ENCODE results near the gene DPH1. TPM values are rescaled to one million over a fixed set of nuclear protein-coding genes. Genes with fewer than 3 reads are reported as not detected.
"Not testable (repeated sequence)": the region's sequence is repeated elsewhere in the genome, so short reads cannot be mapped to it uniquely, and the experiment has no call there.

The DPH1 gene
- total and polyA plus RNA-seq, 4 donors: 9.8 to 24.6 (median 19.4) TPM

- TF ChIP-seq REST (IDR thresholded peaks at IDR 0.05) (no peak), FOXA2 (IDR thresholded peaks at IDR 0.05) (no peak), GABPA (IDR thresholded peaks at IDR 0.05 in 1 of 2, conservative IDR thresholded peaks at IDR 0.05 in 1 of 2) (no peak), RAD21 (IDR thresholded peaks at IDR 0.05) (no peak), JUND (IDR thresholded peaks at IDR 0.05) (no peak)
Measured at GRCh38 chr17:2012499-2012898, 17.5 kb upstream of the DPH1 start (continued).

GRCh38 chr17:2013220-2013993, 16.5 kb upstream of the DPH1 start:
- not testable (repeated sequence) for H3K9me3 ChIP-seq (ENCODE audit: control insufficient read depth in 4 of 4, low read length in 3 of 4); H3K27me3 ChIP-seq (ENCODE audit: control insufficient read depth in 4 of 4, insufficient read depth in 4 of 4, low read length in 3 of 4); H3K27ac ChIP-seq (ENCODE audit: low read depth in 1 of 2, low read length in 2 of 2); DNase-seq (ENCODE audit: low spot score); H3K4me3 ChIP-seq (ENCODE audit: low read depth in 1 of 3, low read length in 3 of 3); H3K36me3 ChIP-seq (ENCODE audit: control insufficient read depth in 4 of 4, insufficient read depth in 3 of 4, low read depth in 1 of 4, low read length in 3 of 4); H3K9ac ChIP-seq (ENCODE audit: low read depth in 1 of 2, low read length in 2 of 2)
- WGBS: 97% methylated on average over 6 of the region's 6 CpGs
- H3K4me1 ChIP-seq (ENCODE audit: control insufficient read depth in 4 of 4, insufficient read depth in 4 of 4, low read length in 3 of 4): peaks cover 12 to 72% (median 36%) of the 10 kb centered on the region in 4 donors

DNA sequence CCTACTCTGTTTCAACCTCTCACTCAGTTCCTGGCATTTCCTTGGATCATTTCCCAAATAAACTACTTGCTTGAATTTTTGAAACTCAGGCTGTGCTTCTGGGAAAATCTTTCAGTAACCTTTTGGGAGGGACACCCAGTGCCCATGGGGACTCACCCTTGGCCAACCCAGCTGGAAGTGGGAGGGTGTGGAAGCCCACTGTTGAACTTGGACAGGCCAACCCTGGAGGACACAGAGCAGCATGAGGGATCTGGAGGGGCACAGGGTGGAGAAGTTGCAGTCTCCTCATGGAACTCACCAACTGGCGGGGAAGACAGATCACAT, 16.0 kb upstream of the DPH1 start:
- no peak for DNase-seq (ENCODE audit: low spot score)
- WGBS: 98% methylated on average over 1 of the region's 1 CpG
- TF ChIP-seq, protein P1, sequence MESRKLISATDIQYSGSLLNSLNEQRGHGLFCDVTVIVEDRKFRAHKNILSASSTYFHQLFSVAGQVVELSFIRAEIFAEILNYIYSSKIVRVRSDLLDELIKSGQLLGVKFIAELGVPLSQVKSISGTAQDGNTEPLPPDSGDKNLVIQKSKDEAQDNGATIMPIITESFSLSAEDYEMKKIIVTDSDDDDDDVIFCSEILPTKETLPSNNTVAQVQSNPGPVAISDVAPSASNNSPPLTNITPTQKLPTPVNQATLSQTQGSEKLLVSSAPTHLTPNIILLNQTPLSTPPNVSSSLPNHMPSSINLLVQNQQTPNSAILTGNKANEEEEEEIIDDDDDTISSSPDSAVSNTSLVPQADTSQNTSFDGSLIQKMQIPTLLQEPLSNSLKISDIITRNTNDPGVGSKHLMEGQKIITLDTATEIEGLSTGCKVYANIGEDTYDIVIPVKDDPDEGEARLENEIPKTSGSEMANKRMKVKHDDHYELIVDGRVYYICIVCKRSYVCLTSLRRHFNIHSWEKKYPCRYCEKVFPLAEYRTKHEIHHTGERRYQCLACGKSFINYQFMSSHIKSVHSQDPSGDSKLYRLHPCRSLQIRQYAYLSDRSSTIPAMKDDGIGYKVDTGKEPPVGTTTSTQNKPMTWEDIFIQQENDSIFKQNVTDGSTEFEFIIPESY (IDR thresholded peaks at IDR 0.05): no peak
- no peak for TF ChIP-seq FOXA1 (IDR thresholded peaks at IDR 0.05)
- TF ChIP-seq, protein P2, sequence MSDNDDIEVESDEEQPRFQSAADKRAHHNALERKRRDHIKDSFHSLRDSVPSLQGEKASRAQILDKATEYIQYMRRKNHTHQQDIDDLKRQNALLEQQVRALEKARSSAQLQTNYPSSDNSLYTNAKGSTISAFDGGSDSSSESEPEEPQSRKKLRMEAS (IDR thresholded peaks at IDR 0.05): no peak
- no peak for TF ChIP-seq CTCF (IDR thresholded peaks at IDR 0.05; ENCODE audit: low read depth, low read length, missing input control)
- TF ChIP-seq NR2F2 (IDR thresholded peaks at IDR 0.05): no peak
- TF ChIP-seq RXRA (IDR thresholded peaks at IDR 0.05): peak in 1 of 2 donors; percentile 71
- TF ChIP-seq RAD21 (IDR thresholded peaks at IDR 0.05): no peak
- peak; percentile 21 for TF ChIP-seq YY1 (IDR thresholded peaks at IDR 0.05)
- no peak for TF ChIP-seq HNF4G (IDR thresholded peaks at IDR 0.05)
- TF ChIP-seq, protein P3, sequence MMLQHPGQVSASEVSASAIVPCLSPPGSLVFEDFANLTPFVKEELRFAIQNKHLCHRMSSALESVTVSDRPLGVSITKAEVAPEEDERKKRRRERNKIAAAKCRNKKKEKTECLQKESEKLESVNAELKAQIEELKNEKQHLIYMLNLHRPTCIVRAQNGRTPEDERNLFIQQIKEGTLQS (IDR thresholded peaks at IDR 0.05): no peak
- TF ChIP-seq HNF4A (conservative IDR thresholded peaks at IDR 0.05): peak in 1 of 2 donors; percentile 33
- TF ChIP-seq TAF1 (conservative IDR thresholded peaks at IDR 0.05): no peak
- TF ChIP-seq GABPA (IDR thresholded peaks at IDR 0.05 in 1 of 2, conservative IDR thresholded peaks at IDR 0.05 in 1 of 2): no peak
- no peak for TF ChIP-seq JUND (IDR thresholded peaks at IDR 0.05)
- no peak for TF ChIP-seq REST (IDR thresholded peaks at IDR 0.05)
- no peak for TF ChIP-seq SP1 (IDR thresholded peaks at IDR 0.05)
- no peak for TF ChIP-seq EGR1 (IDR thresholded peaks at IDR 0.05; ENCODE audit: low read depth in 2 of 2)
- no peak for TF ChIP-seq FOXA2 (IDR thresholded peaks at IDR 0.05)
- Histone ChIP-seq H3K27me3 (ENCODE audit: control insufficient read depth in 4 of 4, insufficient read depth in 4 of 4, low read length in 3 of 4) (no peaks in the 10 kb centered on the region), H3K4me1 (ENCODE audit: control insufficient read depth in 4 of 4, insufficient read depth in 4 of 4, low read length in 3 of 4) (peaks cover 12 to 75% (median 38%) of the 10 kb centered on the region in 4 donors), H3K9ac (ENCODE audit: low read depth in 1 of 2, low read length in 2 of 2) (no peak overlapping the region), H3K36me3 (ENCODE audit: control insufficient read depth in 4 of 4, insufficient read depth in 3 of 4, low read depth in 1 of 4, low read length in 3 of 4) (no peaks in the 10 kb centered on the region), H3K27ac (ENCODE audit: low read depth in 1 of 2, low read length in 2 of 2) (no peak overlapping the region), H3K4me3 (ENCODE audit: low read depth in 1 of 3, low read length in 3 of 3) (no peak overlapping the region), H3K9me3 (ENCODE audit: control insufficient read depth in 4 of 4, low read length in 3 of 4) (no peaks in the 10 kb centered on the region)

Data from liver (tissue), 9 donors.